H9 (cell line): ENCODE measurements around the gene GREB1L. TPM values are rescaled to one million over a fixed set of nuclear protein-coding genes. Genes with fewer than 3 reads are reported as not detected.

Source experiments
- DNase-seq: peaks from one replicate; pipeline ENCODE4 v3.0.0-alpha.2; 2017
- H2AFZ ChIP-seq: one replicate; pipeline ENCODE4 v1.6.1; 2013; ENCODE audit warnings: mild to moderate bottlenecking, low read length, control low read depth, moderate library complexity
- H2AK5ac ChIP-seq: 2 replicates; pipeline ENCODE4 v1.6.1; 2013; ENCODE audit warnings: low read length, control low read depth, mixed read lengths; ENCODE audit not compliant: insufficient read length
- H2BK120ac ChIP-seq: one replicate; pipeline ENCODE4 v1.6.1; 2013; ENCODE audit warnings: low read depth, mild to moderate bottlenecking, low read length, control low read depth, inconsistent platforms; ENCODE audit not compliant: poor library complexity, severe bottlenecking
- H2BK12ac ChIP-seq: 2 replicates; pipeline ENCODE4 v1.6.1; 2013; ENCODE audit warnings: low read length, control low read depth, mixed read lengths, low read depth; ENCODE audit not compliant: insufficient read length
- H2BK15ac ChIP-seq: 2 replicates; pipeline ENCODE4 v1.6.1; 2013; ENCODE audit warnings: low read depth, low read length, control low read depth
- H2BK20ac ChIP-seq: one replicate; pipeline ENCODE4 v1.6.1; 2013; ENCODE audit warnings: low read depth, mild to moderate bottlenecking, low read length, control low read depth, inconsistent platforms; ENCODE audit not compliant: poor library complexity, severe bottlenecking
- H2BK5ac ChIP-seq: 2 replicates; pipeline ENCODE4 v1.6.1; 2013; ENCODE audit warnings: low read length, control low read depth, mixed read lengths; ENCODE audit not compliant: insufficient read length
- H3K14ac ChIP-seq: 2 replicates; pipeline ENCODE4 v1.6.1; 2013; ENCODE audit warnings: low read length, control low read depth; ENCODE audit not compliant: insufficient read depth
- H3K18ac ChIP-seq: 2 replicates; pipeline ENCODE4 v1.6.1; 2013; ENCODE audit warnings: low read depth, mild to moderate bottlenecking, mixed read lengths, low read length, control low read depth; ENCODE audit not compliant: insufficient read length
- H3K23ac ChIP-seq: 2 replicates; pipeline ENCODE4 v1.6.1; 2013; ENCODE audit warnings: low read length, control low read depth, mixed read lengths, low read depth; ENCODE audit not compliant: insufficient read length
- H3K23me2 ChIP-seq: 2 replicates; pipeline ENCODE4 v1.6.1; 2013; ENCODE audit warnings: low read depth, mild to moderate bottlenecking, mixed read lengths, low read length, control low read depth; ENCODE audit not compliant: insufficient read length, poor library complexity, severe bottlenecking
- H3K27ac ChIP-seq: 2 replicates; pipeline ENCODE4 v1.5.1; 2013; ENCODE audit warnings: low read length, control low read depth, mixed read lengths, low read depth; ENCODE audit not compliant: insufficient read length
- H3K27me3 ChIP-seq: 2 replicates; pipeline ENCODE4 v1.6.1; 2013; ENCODE audit warnings: low read length, control low read depth, inconsistent platforms; ENCODE audit not compliant: insufficient read depth
- H3K4ac ChIP-seq: 2 replicates; pipeline ENCODE4 v1.6.1; 2013; ENCODE audit warnings: low read depth, mild to moderate bottlenecking, control low read depth, inconsistent platforms, low read length, moderate library complexity
- H3K4me1 ChIP-seq: 2 replicates; pipeline ENCODE4 v1.6.1; 2013; ENCODE audit warnings: low read length, control low read depth, inconsistent platforms; ENCODE audit not compliant: insufficient read depth
- H3K4me2 ChIP-seq: 2 replicates; pipeline ENCODE4 v1.6.1; 2013; ENCODE audit warnings: low read length, control low read depth, mixed read lengths; ENCODE audit not compliant: insufficient read length, insufficient read depth
- H3K56ac ChIP-seq: 2 replicates; pipeline ENCODE4 v1.6.1; 2013; ENCODE audit warnings: low read depth, mild to moderate bottlenecking, mixed read lengths, low read length, control low read depth; ENCODE audit not compliant: insufficient read length
- H3K79me1 ChIP-seq: 2 replicates; pipeline ENCODE4 v1.6.1; 2013; ENCODE audit warnings: low read depth, mild to moderate bottlenecking, moderate library complexity, low read length, control low read depth, inconsistent platforms; ENCODE audit not compliant: insufficient read depth, poor library complexity, severe bottlenecking
- H3K79me2 ChIP-seq: 2 replicates; pipeline ENCODE4 v1.6.1; 2013; ENCODE audit warnings: low read length, control low read depth, inconsistent platforms; ENCODE audit not compliant: insufficient read depth
- H3K9ac ChIP-seq: 2 replicates; pipeline ENCODE4 v1.6.1; 2013; ENCODE audit warnings: low read length, control low read depth, mixed read lengths; ENCODE audit not compliant: insufficient read length; ENCODE audit errors: extremely low read depth
- H3K9me3 ChIP-seq: one replicate; pipeline ENCODE4 v1.6.1; 2013; ENCODE audit warnings: low read depth, low read length, inconsistent platforms; ENCODE audit not compliant: control insufficient read depth
- H3T11ph ChIP-seq: one replicate; pipeline ENCODE4 v1.6.1; 2013; ENCODE audit warnings: mild to moderate bottlenecking, low read length, control low read depth, inconsistent platforms
- H4K20me1 ChIP-seq: one replicate; pipeline ENCODE4 v1.6.1; 2013; ENCODE audit not compliant: control insufficient read depth, insufficient read length, insufficient read depth
- H4K5ac ChIP-seq: 2 replicates; pipeline ENCODE4 v1.6.1; 2013; ENCODE audit warnings: low read depth, mild to moderate bottlenecking, mixed read lengths, low read length, control low read depth; ENCODE audit not compliant: insufficient read length
- H4K8ac ChIP-seq: replicated peaks from 2 replicates; pipeline ENCODE4 v1.6.1; 2013; ENCODE audit warnings: low read length, control low read depth, mixed read lengths, low read depth; ENCODE audit not compliant: insufficient read length
- H4K91ac ChIP-seq: 2 replicates; pipeline ENCODE4 v1.6.1; 2013; ENCODE audit warnings: low read depth, mild to moderate bottlenecking, moderate library complexity, mixed read lengths, low read length, control low read depth; ENCODE audit not compliant: insufficient read length
- H3K27ac Mint-ChIP-seq, 3 experiments: 2 replicates in 2 of 3; 3 replicates in 1 of 3; pipeline ENCODE4 v1.8.0; 2020 to 2021; ENCODE audit warnings: mixed read lengths in 3 of 3, mild to moderate bottlenecking in 1 of 3, moderate library complexity in 1 of 3
- H3K27me3 Mint-ChIP-seq: 2 replicates; pipeline ENCODE4 v1.8.0; 2021; ENCODE audit warnings: low read depth, mild to moderate bottlenecking, moderate library complexity, mixed read lengths
- H3K36me3 Mint-ChIP-seq, 3 experiments: 2 replicates in 2 of 3; 3 replicates in 1 of 3; pipeline ENCODE4 v1.8.0; 2020 to 2021; ENCODE audit warnings: low read depth in 3 of 3, mixed read lengths in 3 of 3; ENCODE audit not compliant: insufficient read depth in 1 of 3
- H3K4me1 Mint-ChIP-seq, 2 experiments: 2 replicates each; pipeline ENCODE4 v1.8.0; 2020; ENCODE audit warnings: mixed read lengths in 2 of 2
- H3K4me3 Mint-ChIP-seq, 2 experiments: 2 replicates in 1 of 2; 3 replicates in 1 of 2; pipeline ENCODE4 v1.8.0; 2020 to 2021; ENCODE audit warnings: mild to moderate bottlenecking in 2 of 2, mixed read lengths in 2 of 2, moderate library complexity in 1 of 2
- H3K9me3 Mint-ChIP-seq, 2 experiments: 2 replicates in 1 of 2; 3 replicates in 1 of 2; pipeline ENCODE4 v1.8.0; 2020; ENCODE audit warnings: mild to moderate bottlenecking in 2 of 2, mixed read lengths in 2 of 2, moderate library complexity in 1 of 2
- CTCF ChIP-seq: fragments of 200-600 bp; sonication (generic); conservative IDR thresholded peaks from 3 replicates; pipeline ENCODE4 v1.8.0; 2021; ENCODE audit warnings: antibody characterized with exemption, mild to moderate bottlenecking
- WGBS: extraction: QIAGEN DNeasy Blood & Tissue Kit; methylation state at CpG from one replicate; pipeline ENCODE4 v1.1.7; 2013; ENCODE audit warnings: missing lambda C conversion rate, low lambda C conversion rate, mixed read lengths; ENCODE audit not compliant: insufficient read length; ENCODE audit errors: extremely low coverage; 5-methylcytosine and 5-hydroxymethylcytosine counted together
- total RNA-seq: library from RNA; stranded (reverse); gene quantifications from 2 replicates; pipeline ENCODE4 v1.2.1, GENCODE V29; 2021

The GREB1L gene
- total RNA-seq, 1 experiment from 2014 or later, result 2.7 TPM

- H3K23ac ChIP-seq, result no peak overlapping the region
- H2AK5ac ChIP-seq, result no peak overlapping the region
- H2BK20ac ChIP-seq, result no peak overlapping the region
- no peak overlapping the region for H4K91ac ChIP-seq
- Mint-ChIP-seq H3K9me3 (no peaks in the 10 kb centered on the region), H3K36me3 (no peaks in the 10 kb centered on the region), H3K27me3 (peaks cover 2% of the 10 kb centered on the region; the same call in 1 of the 2 replicates), H3K27ac (no peak overlapping the region), H3K4me1 (peaks cover 9 to 15% of the 10 kb centered on the region in 2 experiments), H3K4me3 (no peak overlapping the region)
- DNase-seq, result no peak
- no CpG with 5 or more reads among the region's 1 CpG for WGBS
- no peak overlapping the region for H3K4ac ChIP-seq
- H3K4me1 ChIP-seq, result no peaks in the 10 kb centered on the region
- H2BK15ac ChIP-seq, result no peak overlapping the region
- H3K27me3 ChIP-seq, result no peaks in the 10 kb centered on the region
- H4K20me1 ChIP-seq, result no peaks in the 10 kb centered on the region
- H3K23me2 ChIP-seq, result no peaks in the 10 kb centered on the region
- no peak overlapping the region for H3K9ac ChIP-seq
- H4K5ac ChIP-seq, result no peak overlapping the region
- H3K27ac ChIP-seq, result no peak overlapping the region
- H3K79me2 ChIP-seq, result no peaks in the 10 kb centered on the region
- no peak overlapping the region for H3K14ac ChIP-seq
- H2BK5ac ChIP-seq, result no peak overlapping the region
- H2BK12ac ChIP-seq, result no peak overlapping the region
- TF ChIP-seq CTCF, result no peak
- H2BK120ac ChIP-seq, result no peak overlapping the region
- no peak overlapping the region for H4K8ac ChIP-seq
- no peak overlapping the region for H3K4me2 ChIP-seq
- no peaks in the 10 kb centered on the region for H3K79me1 ChIP-seq
- no peak overlapping the region for H2AFZ ChIP-seq
- no peak overlapping the region for H3K56ac ChIP-seq
- H3T11ph ChIP-seq, result no peak overlapping the region
- no peaks in the 10 kb centered on the region for H3K9me3 ChIP-seq
- no peak overlapping the region for H3K18ac ChIP-seq
Observed at GRCh38 chr18:21313576-21313975, 71.5 kb downstream of the GREB1L start.
